Hematopoietic multipotent progenitor cell treated with erythropoietin and hydrocortisone succinate and interleukin-3 and kit ligand, for 8 days (in vitro differentiated cells): Measurements from ENCODE around the gene KCNQ2.
"Not testable (repeated sequence)": the region's sequence is repeated elsewhere in the genome, so short reads cannot be mapped to it uniquely, and the experiment has no call there.

Experiments used
- DNase-seq: peaks from one replicate; pipeline ENCODE4 v3.0.0-alpha.2; 2015

The KCNQ2 gene

DNA sequence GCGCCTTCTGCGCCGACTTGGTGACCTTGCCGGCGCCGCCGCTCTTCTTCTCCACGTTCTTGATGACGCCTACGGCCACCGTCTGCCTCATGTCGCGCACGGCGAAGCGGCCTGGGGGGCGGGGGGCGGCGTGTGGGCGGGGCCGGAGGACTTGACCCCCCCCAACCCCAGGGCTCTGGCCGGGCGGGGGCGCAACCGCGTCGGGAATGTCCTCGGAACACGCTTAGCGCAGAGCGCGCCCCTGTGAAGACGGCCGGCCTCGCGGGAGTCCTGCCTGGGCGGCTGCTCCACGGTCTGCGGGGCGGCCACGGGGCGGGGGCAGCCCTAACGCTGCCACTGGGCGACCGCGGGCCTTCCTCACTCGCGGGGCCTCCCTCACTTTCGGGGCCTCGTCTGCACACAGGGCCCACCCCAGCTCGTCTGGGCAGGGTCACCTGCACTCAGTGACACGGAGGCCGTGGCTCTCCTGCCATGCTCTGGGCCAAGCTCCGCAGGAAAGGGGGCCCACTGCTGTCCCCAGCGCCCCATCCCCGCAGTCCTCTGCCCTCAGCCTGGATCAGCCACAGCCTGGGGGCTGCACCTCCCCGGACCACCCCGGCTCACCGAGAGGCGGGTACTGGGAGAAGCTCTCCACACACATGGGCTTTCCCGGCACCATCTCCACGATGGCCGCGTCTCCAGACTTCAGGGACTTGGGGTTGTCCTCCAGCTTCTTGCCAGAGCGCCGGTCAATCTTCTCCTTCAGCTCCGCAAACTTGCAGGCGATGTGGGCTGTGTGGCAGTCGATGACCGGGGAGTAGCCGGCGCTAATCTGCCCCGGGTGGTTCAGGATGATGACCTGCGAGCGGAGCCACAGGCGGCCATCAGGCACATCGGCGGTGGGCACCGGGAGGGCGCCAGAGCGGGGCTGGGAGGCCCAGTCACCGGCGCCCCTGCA lies 16.1 kb upstream of the KCNQ2 start:
- DNase-seq: no peak

GRCh38 chr20:63487781-63488241 lies 15.4 kb upstream of the KCNQ2 start:
- no peak for DNase-seq

- no peak for DNase-seq
Observed at GRCh38 chr20:63487116-63487764, 14.8 kb upstream of the KCNQ2 start.

GRCh38 chr20:63486300-63486855 lies 13.9 kb upstream of the KCNQ2 start:
- DNase-seq: no peak

GRCh38 chr20:63484651-63485403 lies 12.4 kb upstream of the KCNQ2 start:
- no peak for DNase-seq

- no peak for DNase-seq
Observed at GRCh38 chr20:63484236-63484635, 11.8 kb upstream of the KCNQ2 start.

DNA sequence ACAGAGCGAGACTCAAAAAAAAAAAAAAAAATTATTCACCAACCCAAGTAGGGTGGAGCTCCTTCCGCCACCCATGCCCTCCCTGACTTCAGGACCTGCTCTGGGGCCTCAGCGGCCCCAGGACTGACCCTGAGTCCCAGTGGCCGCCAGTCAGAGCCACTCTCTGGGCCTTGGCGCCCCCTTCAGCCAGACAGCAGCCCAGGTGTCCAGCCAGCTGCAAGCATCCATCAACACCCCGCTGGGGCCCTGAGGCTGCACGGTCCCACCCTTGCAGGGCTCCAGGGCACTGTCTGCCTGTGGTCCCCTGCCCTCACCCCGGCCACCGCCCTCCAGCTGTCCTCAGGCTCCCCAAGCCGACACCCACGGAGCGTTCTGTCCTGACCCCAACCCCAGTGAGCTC lies 11.4 kb upstream of the KCNQ2 start:
- no peak for DNase-seq

DNA sequence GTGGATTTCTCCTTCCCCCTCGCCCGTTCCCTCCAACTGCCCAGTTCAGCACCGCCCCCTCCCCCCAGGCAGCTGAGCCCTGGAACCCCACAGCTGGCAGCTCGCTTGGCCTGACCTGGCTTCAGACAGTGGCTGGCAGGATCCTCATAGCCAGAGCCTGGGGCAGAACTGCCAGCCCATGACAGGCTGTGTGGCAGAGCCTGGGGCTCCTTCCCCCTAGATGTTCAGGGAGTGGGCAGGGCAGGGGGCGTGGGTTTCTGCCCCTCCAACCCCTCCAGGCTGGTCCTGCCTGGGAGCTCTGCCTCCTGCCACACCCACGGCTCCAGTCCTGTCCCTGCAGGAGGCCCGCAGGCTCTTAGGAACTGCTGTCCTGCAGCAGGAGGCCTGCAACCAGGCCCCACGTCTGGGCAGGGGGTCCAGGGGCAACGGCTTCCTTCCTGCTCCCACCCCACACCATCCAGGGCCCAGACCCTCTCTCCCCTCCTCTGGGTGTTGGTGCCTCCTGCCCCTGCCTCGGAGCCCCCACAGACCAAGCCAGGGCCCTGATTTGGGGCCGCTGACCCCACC lies 9.6 kb upstream of the KCNQ2 start:
- DNase-seq: no peak

DNA sequence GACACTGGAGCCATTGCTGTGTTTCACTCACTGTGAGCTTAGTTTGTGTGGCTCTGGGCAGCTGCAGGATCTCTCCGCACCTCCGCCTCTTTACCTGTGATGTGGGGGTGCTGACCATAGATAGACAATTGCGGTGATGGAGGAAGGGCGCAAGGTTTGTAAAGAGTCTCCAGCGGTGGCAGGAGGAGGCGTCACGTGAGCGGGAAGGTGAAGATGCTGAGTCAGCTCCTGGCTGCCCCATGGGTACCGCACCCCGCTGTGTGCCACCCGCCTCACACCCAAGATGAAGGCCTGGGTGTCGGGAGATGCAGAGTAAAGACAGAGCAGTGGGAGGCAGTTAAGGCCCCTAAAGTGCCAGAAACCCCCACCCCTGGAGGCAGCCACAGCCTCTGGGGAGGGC lies 9.0 kb upstream of the KCNQ2 start:
- DNase-seq: no peak

- not testable (repeated sequence) for DNase-seq
Observed at GRCh38 chr20:63479695-63480419, 7.4 kb upstream of the KCNQ2 start.

- DNase-seq: no peak
Observed at GRCh38 chr20:63478346-63479302, 6.2 kb upstream of the KCNQ2 start.

GRCh38 chr20:63477944-63478343 lies 5.5 kb upstream of the KCNQ2 start:
- no peak for DNase-seq

DNA sequence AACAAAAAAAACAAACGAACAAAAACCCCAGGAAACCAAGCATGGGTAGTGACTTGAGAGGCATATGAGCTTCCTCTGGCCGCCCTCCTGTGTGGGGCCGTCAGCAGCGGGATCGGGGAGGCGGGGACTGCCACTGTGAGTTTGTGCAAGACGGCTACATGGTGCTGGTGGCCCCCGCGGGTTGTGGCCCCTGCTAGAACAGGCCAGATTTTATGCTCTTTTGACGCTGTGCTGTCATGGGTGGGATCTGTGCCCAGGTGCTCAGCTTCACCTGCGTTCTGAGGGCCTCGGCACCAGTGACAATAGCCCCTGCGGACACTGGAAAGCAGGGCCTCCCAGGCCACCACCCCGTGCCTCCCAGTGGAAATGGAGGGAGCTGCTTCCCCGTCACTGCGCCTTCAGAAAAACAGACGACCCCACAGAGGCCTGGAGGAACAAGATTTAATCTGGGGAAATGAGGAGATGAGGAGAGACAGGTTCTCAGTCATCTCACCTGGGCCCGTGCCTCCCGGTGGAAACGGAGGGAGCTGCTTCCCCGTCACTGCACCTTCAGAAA lies 4.7 kb upstream of the KCNQ2 start:
- no peak for DNase-seq

- DNase-seq: no peak
Observed at GRCh38 chr20:63475209-63475608, 2.8 kb upstream of the KCNQ2 start.

GRCh38 chr20:63473555-63474449 lies 1.3 kb upstream of the KCNQ2 start:
- no peak for DNase-seq

GRCh38 chr20:63472862-63473390 lies 471 bp upstream of the KCNQ2 start:
- no peak for DNase-seq

DNA sequence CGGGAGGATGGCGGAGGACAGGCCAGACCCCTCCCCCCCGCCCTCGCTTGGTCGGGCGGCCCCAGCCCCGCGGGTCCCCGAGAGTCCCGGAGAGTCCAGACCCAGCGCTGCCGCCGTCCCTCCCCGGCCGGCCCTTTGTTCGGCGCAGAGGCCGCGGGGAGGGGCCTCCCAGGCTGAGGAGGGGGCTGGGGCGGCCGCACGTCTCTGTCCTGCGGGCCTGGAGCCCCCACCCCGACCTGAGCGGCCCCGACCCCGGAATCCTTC lies 806 bp downstream of the KCNQ2 start:
- no peak for DNase-seq

DNA sequence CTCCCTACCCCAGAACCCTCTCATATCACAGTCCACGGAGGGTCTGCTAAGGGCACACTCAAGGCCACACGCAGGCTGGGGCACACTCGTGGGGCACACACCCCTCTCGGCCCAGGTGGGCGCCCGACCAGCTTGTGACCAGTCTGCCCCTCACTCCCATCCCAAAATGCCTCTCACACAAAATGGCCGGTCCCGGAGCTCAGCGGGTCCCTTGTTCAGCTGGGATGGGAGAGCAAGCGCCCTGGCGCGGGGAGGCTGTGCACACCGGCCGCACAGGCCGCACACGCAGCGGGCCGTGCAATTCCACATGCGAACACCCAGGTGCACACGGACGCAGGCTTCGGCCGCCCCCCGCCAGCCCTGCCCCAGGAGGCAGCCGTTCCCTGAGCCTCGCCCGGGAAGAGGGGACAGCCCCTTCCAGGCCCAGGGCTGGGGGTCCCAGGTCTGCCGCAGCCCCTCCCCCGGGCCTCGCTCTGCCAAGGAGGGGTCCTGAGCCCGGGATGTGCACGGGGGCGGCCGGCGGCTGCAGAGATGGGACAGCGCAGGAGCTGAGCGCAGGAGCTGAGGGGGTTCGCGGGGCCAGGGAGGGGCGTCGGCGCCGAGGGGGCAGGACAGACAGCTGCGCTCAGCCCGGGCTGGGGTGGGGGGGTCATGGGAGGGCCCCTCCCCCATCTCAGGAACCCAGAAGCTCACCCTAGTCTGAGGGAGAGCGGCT lies 1.3 kb downstream of the KCNQ2 start:
- no peak for DNase-seq

DNA sequence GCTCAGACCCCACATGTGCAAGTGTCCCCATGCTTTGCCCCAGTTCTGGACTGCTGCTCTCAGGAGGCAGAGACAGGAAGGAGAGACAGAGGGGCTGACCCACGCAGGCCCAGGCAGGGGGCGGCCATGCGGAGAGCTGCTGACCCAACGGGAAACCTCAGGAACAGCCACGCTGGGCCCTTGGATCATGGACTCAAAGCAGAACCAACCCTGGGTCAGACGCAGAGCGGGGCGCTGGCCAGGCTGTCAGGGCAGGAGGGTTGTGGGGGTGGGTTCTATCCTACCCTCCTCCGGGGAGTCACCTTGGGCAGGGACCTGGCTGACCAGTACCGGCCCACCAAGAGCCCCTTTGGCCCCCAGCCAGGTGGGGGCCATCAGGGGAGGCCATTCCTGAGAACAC lies 2.0 kb downstream of the KCNQ2 start:
- no peak for DNase-seq
